Astrocyte (in vitro differentiated cells and primary cell): ENCODE measurements around the gene ST6GALNAC5.

Experiments
- EZH2 ChIP-seq: IDR thresholded peaks from 2 replicates; pipeline ENCODE4 v1.6.1; 2012; ENCODE audit warnings: mild to moderate bottlenecking, low read length, inconsistent platforms; ENCODE audit not compliant: insufficient read depth
- TF ChIP-seq, protein P1 (sequence below): IDR thresholded peaks from 2 replicates; pipeline ENCODE4 v1.5.1; 2011; ENCODE audit warnings: low read depth, mild to moderate bottlenecking, inconsistent platforms, low read length, moderate library complexity; ENCODE audit not compliant: insufficient read depth

DNA sequence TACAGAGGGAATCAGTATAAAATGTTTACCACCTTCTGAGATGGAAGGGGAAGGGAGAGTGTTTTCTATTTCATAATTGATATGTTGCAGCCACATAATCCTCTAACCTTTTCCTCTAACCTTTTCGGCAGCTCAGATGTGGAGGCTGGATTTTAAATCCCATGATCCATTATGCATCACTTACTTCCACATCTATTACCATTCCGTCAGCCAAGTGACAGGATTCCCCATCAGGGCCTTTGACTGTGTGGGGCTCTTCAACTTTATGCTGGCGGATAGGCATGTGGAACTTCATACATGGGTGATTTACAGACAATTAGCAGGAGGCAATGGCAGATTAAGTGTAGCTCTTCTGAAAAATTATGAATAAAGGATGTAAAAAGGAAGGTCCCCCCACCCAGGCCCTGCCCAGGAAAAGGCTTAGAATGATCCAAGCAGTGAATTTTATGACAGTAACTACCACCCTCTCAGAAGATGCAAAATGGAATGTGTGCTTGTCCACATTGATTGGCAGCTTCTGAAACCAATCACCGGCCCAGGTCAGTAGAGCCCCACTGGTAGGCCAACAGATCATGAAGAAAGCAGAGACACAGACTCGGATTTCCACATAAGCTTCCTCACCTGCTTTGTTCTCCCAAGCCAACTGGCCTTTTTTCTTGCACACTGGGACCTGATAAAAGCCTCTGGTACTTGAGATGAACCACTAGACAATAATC is 147.0 kb downstream of the ST6GALNAC5 start:
- TF ChIP-seq, protein P1, sequence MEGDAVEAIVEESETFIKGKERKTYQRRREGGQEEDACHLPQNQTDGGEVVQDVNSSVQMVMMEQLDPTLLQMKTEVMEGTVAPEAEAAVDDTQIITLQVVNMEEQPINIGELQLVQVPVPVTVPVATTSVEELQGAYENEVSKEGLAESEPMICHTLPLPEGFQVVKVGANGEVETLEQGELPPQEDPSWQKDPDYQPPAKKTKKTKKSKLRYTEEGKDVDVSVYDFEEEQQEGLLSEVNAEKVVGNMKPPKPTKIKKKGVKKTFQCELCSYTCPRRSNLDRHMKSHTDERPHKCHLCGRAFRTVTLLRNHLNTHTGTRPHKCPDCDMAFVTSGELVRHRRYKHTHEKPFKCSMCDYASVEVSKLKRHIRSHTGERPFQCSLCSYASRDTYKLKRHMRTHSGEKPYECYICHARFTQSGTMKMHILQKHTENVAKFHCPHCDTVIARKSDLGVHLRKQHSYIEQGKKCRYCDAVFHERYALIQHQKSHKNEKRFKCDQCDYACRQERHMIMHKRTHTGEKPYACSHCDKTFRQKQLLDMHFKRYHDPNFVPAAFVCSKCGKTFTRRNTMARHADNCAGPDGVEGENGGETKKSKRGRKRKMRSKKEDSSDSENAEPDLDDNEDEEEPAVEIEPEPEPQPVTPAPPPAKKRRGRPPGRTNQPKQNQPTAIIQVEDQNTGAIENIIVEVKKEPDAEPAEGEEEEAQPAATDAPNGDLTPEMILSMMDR = no peak
- no peak for TF ChIP-seq EZH2
